SJSA1 (cell line): ENCODE measurements around the gene KNG1. TPM values are rescaled to one million over a fixed set of nuclear protein-coding genes. Genes with fewer than 3 reads are reported as not detected.

Experiments used
- DNase-seq, 2 experiments: peaks; one replicate each; pipeline ENCODE4 v3.0.0-alpha.2; 2015 to 2020; ENCODE audit warnings: low spot score in 2 of 2, low read depth in 1 of 2
- H3K27ac ChIP-seq: fragments of 250-450 bp; sonication (Bioruptor Pico); 2 replicates; pipeline ENCODE4 v1.5.1; 2020; ENCODE audit warnings: mild to moderate bottlenecking, moderate library complexity
- H3K27me3 ChIP-seq: fragments of 250-450 bp; sonication (Bioruptor Pico); replicated peaks from 2 replicates; pipeline ENCODE4 v1.5.1; 2020; ENCODE audit warnings: mild to moderate bottlenecking, moderate library complexity
- H3K36me3 ChIP-seq: fragments of 250-450 bp; sonication (Bioruptor Pico); 2 replicates; pipeline ENCODE4 v1.5.1; 2020; ENCODE audit warnings: mild to moderate bottlenecking
- H3K4me1 ChIP-seq: fragments of 250-450 bp; sonication (Bioruptor Pico); replicated peaks from 2 replicates; pipeline ENCODE4 v1.6.1; 2021; ENCODE audit warnings: mild to moderate bottlenecking
- H3K4me3 ChIP-seq: fragments of 250-450 bp; sonication (Bioruptor Pico); 2 replicates; pipeline ENCODE4 v1.5.1; 2020; ENCODE audit warnings: mild to moderate bottlenecking
- H3K9me3 ChIP-seq: fragments of 250-450 bp; sonication (Bioruptor Pico); replicated peaks from 2 replicates; pipeline ENCODE4 v1.5.1; 2020; ENCODE audit warnings: mild to moderate bottlenecking
- total RNA-seq: library from RNA; depleted of rRNA; stranded (reverse); fragments of >200 nt; shearing (Covaris generic); gene quantifications from 2 replicates; pipeline ENCODE4 v1.2.3, GENCODE V29; 2014

KNG1 gene
- total RNA-seq, 1 experiment from 2014 or later = not detected

DNA sequence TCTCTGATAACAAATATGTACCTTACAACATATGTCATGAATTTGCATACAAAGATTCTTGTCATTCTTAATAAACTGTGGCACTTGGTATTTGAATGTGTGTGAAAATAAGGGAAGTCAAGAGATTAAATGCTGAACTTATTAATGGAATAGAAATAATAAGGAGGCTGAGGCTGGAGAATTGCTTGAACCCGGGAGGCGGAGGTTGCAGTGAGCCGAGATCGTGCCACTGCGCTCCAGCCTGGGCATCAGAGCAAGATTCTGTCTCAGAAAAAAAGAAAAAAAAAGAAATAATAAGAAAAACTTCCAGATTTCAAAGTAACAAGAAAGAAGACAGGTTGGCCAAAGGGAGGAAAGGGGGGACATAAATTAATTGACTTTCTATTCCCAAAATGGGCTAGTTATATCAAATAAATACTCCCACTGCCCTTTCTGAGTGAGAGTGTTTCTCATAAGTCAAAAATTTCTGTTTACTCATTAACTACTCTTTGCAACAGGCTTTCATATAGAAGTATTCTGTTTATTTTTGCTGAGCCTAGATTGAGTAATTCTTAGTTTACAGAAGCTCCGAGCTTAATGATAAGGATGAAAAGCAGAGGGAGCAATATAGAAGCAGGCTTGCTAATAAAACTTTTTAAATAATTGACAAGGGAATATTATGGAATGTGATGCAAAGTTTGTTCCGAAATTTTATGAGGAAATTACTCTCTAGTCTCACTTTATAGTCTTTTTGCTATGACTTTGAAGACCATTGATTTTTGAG, 25.6 kb downstream of the KNG1 start:
- Histone ChIP-seq H3K4me1 (peaks cover 19% of the 10 kb centered on the region), H3K4me3 (no peak overlapping the region), H3K27ac (no peak overlapping the region), H3K36me3 (no peaks in the 10 kb centered on the region), H3K9me3 (no peaks in the 10 kb centered on the region), H3K27me3 (no peaks in the 10 kb centered on the region)
- no peak for DNase-seq

DNA sequence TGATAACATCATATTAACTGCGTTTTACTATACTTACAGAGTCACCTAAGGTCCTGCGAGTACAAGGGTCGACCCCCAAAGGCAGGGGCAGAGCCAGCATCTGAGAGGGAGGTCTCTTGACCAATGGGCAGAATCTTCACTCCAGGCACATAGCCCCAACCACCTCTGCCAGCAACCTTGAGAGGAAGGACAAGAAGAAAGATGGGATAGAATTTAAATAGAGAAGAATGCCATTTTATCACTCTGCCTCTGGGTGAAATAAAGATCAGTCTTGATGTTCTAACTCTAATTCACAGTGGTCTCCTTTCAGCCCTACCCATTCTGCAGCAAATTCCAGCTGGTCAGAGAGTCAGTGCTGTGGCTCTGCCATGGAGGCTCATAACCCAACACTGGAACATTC, 26.5 kb downstream of the KNG1 start:
- DNase-seq = no peak
- H3K9me3 ChIP-seq = no peaks in the 10 kb centered on the region
- H3K27ac ChIP-seq = no peak overlapping the region
- H3K4me1 ChIP-seq = peaks cover 19% of the 10 kb centered on the region
- no peaks in the 10 kb centered on the region for H3K36me3 ChIP-seq
- H3K4me3 ChIP-seq = no peak overlapping the region
- no peaks in the 10 kb centered on the region for H3K27me3 ChIP-seq

DNA sequence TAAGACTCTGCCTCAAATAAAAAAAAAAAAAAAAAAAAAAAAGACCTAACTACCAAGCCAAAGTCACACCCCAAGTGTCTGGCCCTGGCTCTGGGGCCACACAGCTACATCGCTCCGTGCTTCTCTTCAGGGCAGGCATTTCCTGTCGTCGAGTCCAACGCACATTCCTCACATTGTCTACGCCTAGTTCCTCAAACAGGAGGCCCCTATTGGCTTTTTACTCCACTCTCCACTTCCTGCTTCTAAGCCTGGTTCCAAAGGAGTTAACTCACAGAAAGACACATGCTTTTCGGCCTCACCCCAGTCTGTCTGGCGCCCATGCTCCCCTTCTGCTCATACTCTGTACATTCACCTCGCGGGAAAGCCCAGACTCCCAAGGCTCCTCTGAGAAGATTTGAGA, 28.8 kb downstream of the KNG1 start:
- peak; percentile 64 to 72 for DNase-seq
- H3K36me3 ChIP-seq = no peaks in the 10 kb centered on the region
- peaks cover 19% of the 10 kb centered on the region for H3K4me1 ChIP-seq
- H3K4me3 ChIP-seq = no peak overlapping the region
- H3K27me3 ChIP-seq = no peaks in the 10 kb centered on the region
- H3K27ac ChIP-seq = peak overlapping the region; percentile 74
- no peaks in the 10 kb centered on the region for H3K9me3 ChIP-seq

DNA sequence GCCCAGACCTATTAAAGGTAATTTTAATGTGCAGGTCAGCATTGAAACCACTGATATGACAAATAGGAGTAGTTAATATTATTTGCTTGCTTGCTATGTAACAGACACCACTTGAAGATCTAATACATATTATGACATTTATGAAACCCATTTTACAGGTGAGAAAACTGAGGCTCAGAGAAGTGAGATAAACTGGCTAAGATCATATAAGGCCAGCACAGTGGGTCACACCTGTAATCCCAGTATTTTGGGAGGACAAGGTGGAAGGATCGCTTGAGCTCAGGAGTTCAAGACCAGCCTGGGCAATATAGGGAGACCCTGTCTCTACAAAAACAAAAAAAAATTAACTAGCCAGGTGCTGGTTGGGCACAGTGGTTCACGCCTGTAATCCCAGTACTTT, 33.2 kb downstream of the KNG1 start:
- H3K4me3 ChIP-seq = no peak overlapping the region
- 0 out of 2 replicates have a peak, but pooled peaks cover 2% of the 10 kb centered on the region for H3K9me3 ChIP-seq
- H3K27ac ChIP-seq = no peak overlapping the region
- H3K27me3 ChIP-seq = no peaks in the 10 kb centered on the region
- no peak for DNase-seq
- peaks cover 27% of the 10 kb centered on the region for H3K4me1 ChIP-seq
- H3K36me3 ChIP-seq = no peaks in the 10 kb centered on the region

DNA sequence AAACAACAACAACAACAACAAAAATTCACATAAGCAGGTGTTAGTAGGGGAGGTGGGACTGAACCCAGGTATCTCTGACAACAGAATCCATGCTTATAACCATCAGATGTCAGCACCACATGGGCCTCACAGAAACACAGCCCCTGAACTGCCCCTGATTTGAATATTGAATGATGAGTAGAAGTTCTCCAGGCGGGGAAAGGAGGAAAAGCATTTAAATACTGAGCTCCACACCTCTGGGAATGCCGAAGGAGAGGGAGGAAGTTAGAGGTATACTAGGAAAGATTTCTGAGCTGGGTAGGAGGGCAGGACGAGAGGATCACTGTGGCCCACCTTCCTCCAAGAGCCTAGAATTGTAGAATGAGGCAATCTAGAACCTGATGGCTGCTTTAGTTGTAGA, 34.3 kb downstream of the KNG1 start:
- 0 out of 2 replicates have a peak, but pooled peaks cover 2% of the 10 kb centered on the region for H3K9me3 ChIP-seq
- DNase-seq = no peak
- H3K27ac ChIP-seq = no peak overlapping the region

DNA sequence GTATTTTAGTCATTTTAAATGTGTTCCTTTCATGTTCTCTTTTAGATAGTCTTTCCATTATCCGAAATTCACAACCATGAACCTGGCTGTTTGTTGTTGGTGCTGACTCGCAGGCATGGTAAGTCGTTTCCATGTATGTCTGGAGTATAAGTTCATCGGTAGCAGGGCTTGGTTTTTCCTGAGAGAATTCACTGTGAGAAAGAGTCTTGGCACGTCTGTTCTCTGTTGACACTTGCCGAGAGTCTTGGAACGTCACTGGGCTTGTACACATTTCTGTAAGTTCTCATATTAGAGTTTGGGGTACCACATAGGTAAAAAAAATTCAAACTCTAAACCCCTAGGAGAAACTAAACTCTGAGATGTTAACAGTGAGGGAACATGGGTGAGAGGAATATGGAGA, 36.8 kb downstream of the KNG1 start:
- H3K4me3 ChIP-seq = no peak overlapping the region
- H3K27me3 ChIP-seq = no peaks in the 10 kb centered on the region
- H3K27ac ChIP-seq = no peak overlapping the region
- H3K4me1 ChIP-seq = peaks cover 13% of the 10 kb centered on the region
- no peaks in the 10 kb centered on the region for H3K36me3 ChIP-seq
- no peak for DNase-seq
- H3K9me3 ChIP-seq = 0 out of 2 replicates have a peak, but pooled peaks cover 2% of the 10 kb centered on the region

More for the DNA sequence above, 34.3 kb downstream of the KNG1 start:
- Histone ChIP-seq H3K4me1 (peaks cover 16% of the 10 kb centered on the region), H3K4me3 (no peak overlapping the region), H3K36me3 (no peaks in the 10 kb centered on the region), H3K27me3 (no peaks in the 10 kb centered on the region)

DNA sequence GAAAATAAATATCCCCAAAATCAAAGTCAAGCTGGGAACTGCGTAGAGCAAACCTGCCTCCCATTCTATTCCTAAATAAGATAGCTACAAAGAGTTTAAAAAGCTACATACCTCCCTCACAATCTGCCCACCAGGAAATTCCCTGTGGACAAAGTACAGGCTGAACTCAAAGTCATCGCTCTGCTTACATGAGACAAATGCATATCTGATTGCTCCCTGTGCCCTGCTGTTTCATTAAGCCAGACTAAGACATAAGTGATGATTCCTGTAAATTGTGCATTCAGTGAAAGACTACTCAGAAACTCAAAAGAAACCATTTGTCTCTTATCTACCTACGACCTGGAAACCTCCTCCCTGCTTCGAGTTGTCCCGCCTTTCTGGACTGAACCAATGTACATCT, 37.7 kb downstream of the KNG1 start:
- no peaks in the 10 kb centered on the region for H3K36me3 ChIP-seq

DNA sequence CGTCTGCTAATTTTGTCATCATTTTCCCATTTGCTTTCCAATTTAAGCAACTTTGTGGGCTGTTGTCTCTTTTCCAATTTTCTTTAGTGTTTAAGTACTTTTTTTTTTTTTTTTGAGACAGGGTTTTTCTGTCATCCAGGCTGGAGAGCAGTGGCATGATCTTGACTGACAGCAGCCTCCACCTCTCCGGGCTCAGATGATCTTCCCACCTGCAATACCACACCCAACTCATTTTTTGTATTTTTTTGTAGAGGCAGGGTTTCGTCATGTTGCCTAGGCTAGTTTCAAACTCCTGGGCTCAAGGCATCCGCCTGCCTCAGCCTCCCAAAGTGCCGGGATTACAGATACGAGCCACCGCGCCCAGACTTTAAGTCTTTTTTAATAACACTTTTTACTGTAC, 40.1 kb downstream of the KNG1 start:
- H3K27ac ChIP-seq = no peak overlapping the region
- H3K9me3 ChIP-seq = 0 out of 2 replicates have a peak, but pooled peaks cover 2% of the 10 kb centered on the region
- H3K4me1 ChIP-seq = peaks cover 13% of the 10 kb centered on the region
- H3K4me3 ChIP-seq = no peak overlapping the region
- no peaks in the 10 kb centered on the region for H3K36me3 ChIP-seq
- no peaks in the 10 kb centered on the region for H3K27me3 ChIP-seq
- DNase-seq = no peak

More for the DNA sequence above, 37.7 kb downstream of the KNG1 start:
- Histone ChIP-seq H3K27ac (no peak overlapping the region), H3K9me3 (0 out of 2 replicates have a peak, but pooled peaks cover 2% of the 10 kb centered on the region), H3K4me3 (no peak overlapping the region), H3K27me3 (no peaks in the 10 kb centered on the region), H3K4me1 (peaks cover 13% of the 10 kb centered on the region)
- DNase-seq = no peak

DNA sequence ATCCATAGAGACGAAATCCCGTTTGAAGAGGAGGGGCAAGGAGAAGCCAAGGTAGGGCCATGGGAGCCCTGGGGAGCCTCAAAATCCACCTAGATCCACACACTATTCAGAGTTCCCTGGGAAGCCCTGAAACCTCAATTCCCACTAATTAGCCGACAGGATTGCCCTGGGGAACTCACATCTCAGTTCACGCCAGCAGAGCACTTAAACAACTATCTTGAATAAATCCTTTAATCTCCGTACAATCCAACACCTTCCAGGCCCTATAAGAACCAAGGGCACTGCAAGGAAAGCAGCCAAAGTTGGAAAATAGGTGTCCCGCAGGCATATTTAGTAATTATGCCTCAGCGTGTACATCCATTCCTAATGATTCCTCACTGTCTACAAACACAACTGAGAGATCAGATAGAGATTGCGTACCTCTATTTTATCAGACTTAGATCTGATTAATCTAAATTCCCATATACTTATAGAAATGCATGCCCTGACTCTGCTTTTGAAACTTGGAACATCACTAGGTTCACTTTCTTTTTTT, 40.6 kb downstream of the KNG1 start:
- Histone ChIP-seq H3K9me3 (0 out of 2 replicates have a peak, but pooled peaks cover 2% of the 10 kb centered on the region), H3K27me3 (no peaks in the 10 kb centered on the region), H3K4me3 (no peak overlapping the region), H3K27ac (no peak overlapping the region), H3K36me3 (no peaks in the 10 kb centered on the region), H3K4me1 (peaks cover 13% of the 10 kb centered on the region)
- DNase-seq = no peak

DNA sequence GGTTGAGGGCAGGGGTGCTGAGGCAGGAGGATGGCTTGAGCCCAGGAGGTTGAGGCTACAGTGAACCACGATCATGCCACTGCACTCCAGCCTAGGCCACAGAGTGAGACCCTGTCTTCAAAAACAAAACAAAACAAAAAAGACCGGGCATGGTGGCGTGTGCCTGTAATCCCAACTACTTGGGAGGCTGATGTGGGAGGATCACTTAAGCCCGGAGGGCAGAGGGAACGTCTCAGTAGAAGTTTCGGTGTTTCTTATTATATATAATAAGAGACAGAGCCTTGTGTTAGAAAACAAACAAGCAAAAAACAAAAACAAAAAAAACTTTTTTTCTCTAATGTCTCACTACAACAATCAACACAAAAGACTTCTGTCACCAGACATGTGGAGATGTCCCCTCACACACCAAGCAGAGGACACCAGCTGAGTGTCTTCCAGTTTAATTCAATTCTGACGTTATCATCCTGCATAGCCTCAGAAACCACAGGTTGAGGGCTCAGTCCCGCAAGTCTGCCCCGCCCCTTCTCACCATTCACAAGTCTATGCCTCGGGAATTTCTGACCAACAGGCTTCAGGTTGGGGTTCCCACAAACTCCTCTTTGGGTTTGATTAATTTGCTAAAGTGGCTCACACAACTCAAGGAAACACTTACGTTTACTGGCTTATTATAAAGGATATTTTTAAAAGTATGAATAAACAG, 42.2 kb downstream of the KNG1 start:
- Histone ChIP-seq H3K36me3 (no peaks in the 10 kb centered on the region), H3K9me3 (no peaks in the 10 kb centered on the region), H3K4me1 (0 out of 2 replicates have a peak, but pooled peaks cover under 1% of the 10 kb centered on the region), H3K27me3 (no peaks in the 10 kb centered on the region), H3K4me3 (no peak overlapping the region), H3K27ac (no peak overlapping the region)
- no peak for DNase-seq

DNA sequence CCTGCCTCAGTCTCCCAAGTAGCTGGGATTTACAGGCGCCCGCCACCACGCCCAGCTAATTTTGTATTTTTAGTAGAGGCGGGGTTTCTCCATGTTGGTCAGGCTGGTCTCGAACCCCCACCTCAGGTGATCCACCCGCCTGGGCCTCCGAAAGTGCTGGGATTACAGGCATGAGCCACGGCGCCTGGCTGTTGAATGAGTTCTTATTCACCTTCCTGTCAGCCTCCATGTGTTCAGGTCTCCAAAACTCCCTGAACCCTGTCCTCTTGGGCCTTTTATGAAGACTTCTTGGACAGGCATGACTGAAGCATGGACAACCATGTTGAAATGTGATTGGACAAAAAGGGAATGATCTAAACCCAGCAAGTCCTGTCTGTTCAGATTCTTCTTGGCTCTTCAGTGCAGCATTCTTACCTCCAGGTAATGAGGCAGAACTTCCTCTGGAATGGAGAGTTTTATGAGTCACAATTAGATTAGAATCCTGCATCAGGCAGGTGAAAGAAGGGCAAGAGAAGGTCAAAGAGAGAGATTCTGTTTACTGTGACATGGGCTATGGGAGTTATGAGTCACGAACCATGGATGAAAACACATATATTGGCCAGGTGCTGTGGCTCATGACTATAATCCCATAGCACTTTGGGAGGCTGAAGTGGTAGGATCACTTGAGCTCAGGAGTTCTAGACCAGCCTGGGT, 43.1 kb downstream of the KNG1 start:
- H3K27me3 ChIP-seq = no peaks in the 10 kb centered on the region
- H3K4me3 ChIP-seq = no peak overlapping the region
- H3K4me1 ChIP-seq = no peaks in the 10 kb centered on the region
- H3K9me3 ChIP-seq = no peaks in the 10 kb centered on the region
- no peak for DNase-seq
- no peak overlapping the region for H3K27ac ChIP-seq
- no peaks in the 10 kb centered on the region for H3K36me3 ChIP-seq

DNA sequence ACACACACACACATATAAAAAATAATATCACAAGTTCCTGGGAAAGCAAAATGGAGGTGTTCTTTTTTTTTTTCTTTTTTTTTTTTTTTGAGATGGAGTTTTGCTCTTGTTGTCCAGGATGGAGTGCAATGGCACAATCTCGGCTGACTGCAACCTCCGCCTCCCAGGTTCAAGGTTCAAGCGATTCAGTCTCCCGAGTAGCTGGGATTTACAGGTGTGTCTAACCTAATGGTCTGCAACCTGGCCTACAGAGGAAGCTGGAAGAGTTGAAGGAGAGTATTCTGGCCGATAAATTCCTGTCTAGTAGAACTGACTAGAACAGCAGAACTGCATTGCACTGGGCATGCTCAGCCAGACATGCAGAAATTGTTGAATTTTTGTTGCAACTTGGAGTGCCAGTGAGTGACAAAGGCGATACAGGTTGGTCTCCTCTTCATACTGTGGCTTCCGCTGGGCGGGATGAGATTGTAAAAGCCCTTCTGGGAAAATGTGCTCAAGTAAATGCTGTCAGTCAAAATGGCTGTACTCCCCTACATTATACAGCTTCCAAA, 43.8 kb downstream of the KNG1 start:
- Histone ChIP-seq H3K9me3 (no peaks in the 10 kb centered on the region), H3K4me1 (no peaks in the 10 kb centered on the region), H3K4me3 (no peak overlapping the region), H3K27ac (no peak overlapping the region), H3K36me3 (no peaks in the 10 kb centered on the region), H3K27me3 (no peaks in the 10 kb centered on the region)
- no peak for DNase-seq

DNA sequence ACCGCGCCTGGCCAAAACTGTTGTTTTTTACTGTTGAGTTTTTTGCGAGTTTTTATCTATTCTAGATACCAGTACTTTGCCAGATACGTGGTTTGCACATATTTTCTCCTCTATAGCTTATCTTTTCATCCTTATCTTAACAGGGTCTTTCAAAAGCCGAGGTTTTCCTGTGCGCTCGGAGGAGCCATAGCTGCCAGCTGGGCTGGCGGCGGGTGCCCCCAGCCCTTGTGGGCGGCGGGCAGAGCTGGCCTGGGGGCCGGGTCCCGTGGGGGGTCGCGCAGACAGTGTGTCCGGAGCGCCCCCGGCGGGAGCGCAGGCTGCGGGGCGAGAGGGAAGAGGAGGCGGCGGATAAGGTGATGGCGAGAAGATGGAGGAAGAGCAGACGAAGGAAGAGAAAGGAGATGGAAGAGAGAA, 55.1 kb downstream of the KNG1 start:
- no peaks in the 10 kb centered on the region for H3K36me3 ChIP-seq
- no peak overlapping the region for H3K27ac ChIP-seq
- no peaks in the 10 kb centered on the region for H3K9me3 ChIP-seq
- H3K27me3 ChIP-seq = no peaks in the 10 kb centered on the region
- DNase-seq = no peak
- H3K4me1 ChIP-seq = no peaks in the 10 kb centered on the region
- H3K4me3 ChIP-seq = no peak overlapping the region
